B cell (primary cell): ENCODE results near the gene RNF220. TPM values are rescaled to one million over a fixed set of nuclear protein-coding genes. Genes with fewer than 3 reads are reported as not detected.
A peak's percentile ranks its signal among the peaks of the same experiment; 100 is the strongest.

ENCODE experiments used
- ATAC-seq: fragments of 200-7000 bp; cut with Tn5 transposase; one replicate; pipeline ENCODE4 v1.10.0; 2021; ENCODE audit warnings: low read depth, mild to moderate bottlenecking, moderate number of reproducible peaks, moderate library complexity
- CTCF ChIA-PET: fragments of 350-600 bp; sonication (Branson Sonifier 250); formaldehyde crosslinking; loops from one replicate; lab custom pipeline; 2021; ENCODE audit warnings: antibody characterized with exemption, inconsistent platforms; lab: Charles Lee
- POLR2A ChIA-PET: fragments of 350-600 bp; sonication (Branson Sonifier 250); formaldehyde crosslinking; loops from one replicate; lab custom pipeline; 2021; ENCODE audit warnings: antibody characterized with exemption; lab: Charles Lee
- DNase-seq: peaks from one replicate; pipeline ENCODE4 v3.0.0; 2013
- H2AFZ ChIP-seq: 2 replicates; pipeline ENCODE4 v1.6.1; 2012; ENCODE audit warnings: mild to moderate bottlenecking, low read depth, low read length; ENCODE audit not compliant: insufficient read depth, poor library complexity, severe bottlenecking
- H3K27ac ChIP-seq, 2 donors: 1 replicate in 1 of 2; 2 replicates in 1 of 2; pipeline ENCODE4 v1.5.1; 2012 to 2013; ENCODE audit warnings: low read length in 2 of 2, mild to moderate bottlenecking in 2 of 2, moderate library complexity in 1 of 2
- H3K27me3 ChIP-seq, 4 experiments: fragments of 200-600 bp in 1 of 4; sonication (generic) in 1 of 4; replicated peaks in 1 of 4; 1 replicate in 2 of 4; 2 replicates in 2 of 4; pipeline versions ENCODE4 v1.6.1 to v1.7.0; 2013 to 2016; ENCODE audit warnings: low read length in 3 of 4, mild to moderate bottlenecking in 2 of 4, mixed read lengths in 1 of 4, moderate library complexity in 1 of 4; ENCODE audit not compliant: insufficient read depth in 4 of 4, control insufficient read depth in 3 of 4; ENCODE audit errors: control extremely low read depth in 1 of 4
- H3K36me3 ChIP-seq, 2 experiments: replicated peaks in 1 of 2; 1 replicate in 1 of 2; 2 replicates in 1 of 2; pipeline versions ENCODE4 v1.6.1 to v1.7.1; 2013; ENCODE audit warnings: low read length in 1 of 2; ENCODE audit not compliant: insufficient read depth in 2 of 2, control insufficient read depth in 1 of 2; ENCODE audit errors: control extremely low read depth in 1 of 2, extremely low read depth in 1 of 2
- H3K4me1 ChIP-seq, 2 donors: fragments of 200-600 bp in 1 of 2; sonication (generic) in 1 of 2; 1 replicate in 1 of 2; 2 replicates in 1 of 2; pipeline versions ENCODE4 v1.5.1 to v1.6.1; 2013 to 2017; ENCODE audit warnings: low read length in 2 of 2; ENCODE audit not compliant: control insufficient read depth in 2 of 2, insufficient read depth in 2 of 2
- H3K4me2 ChIP-seq: replicated peaks from 2 replicates; pipeline ENCODE3; 2012; ENCODE audit warnings: mild to moderate bottlenecking, low read depth, low read length; ENCODE audit not compliant: poor library complexity, severe bottlenecking
- H3K4me3 ChIP-seq, 5 experiments: fragments of 200-600 bp in 1 of 5; sonication (generic) in 1 of 5; 1 replicate in 3 of 5; 2 replicates in 2 of 5; pipeline versions ENCODE4 v1.5.1 to v1.7.0; 2011 to 2016; ENCODE audit warnings: low read length in 4 of 5, mild to moderate bottlenecking in 4 of 5, low read depth in 2 of 5, control low read depth in 1 of 5, moderate library complexity in 1 of 5; ENCODE audit not compliant: insufficient read depth in 1 of 5; ENCODE audit errors: control extremely low read depth in 1 of 5, extremely low read depth in 1 of 5
- H3K79me2 ChIP-seq: fragments of 200-600 bp; sonication (generic); one replicate; pipeline ENCODE4 v1.6.0; 2016; ENCODE audit warnings: low read length; ENCODE audit not compliant: control insufficient read depth, insufficient read depth
- H3K9ac ChIP-seq: fragments of 200-600 bp; sonication (generic); 2 replicates; pipeline ENCODE4 v1.6.1; 2017; ENCODE audit warnings: mild to moderate bottlenecking, low read length, moderate library complexity
- H3K9me3 ChIP-seq, 3 donors: one replicate each; pipeline versions ENCODE4 v1.6.1 to v1.7.1; 2013; ENCODE audit warnings: low read length in 2 of 3; ENCODE audit not compliant: control insufficient read depth in 2 of 3, insufficient read depth in 1 of 3; ENCODE audit errors: control extremely low read depth in 1 of 3
- H4K20me1 ChIP-seq: 2 replicates; pipeline ENCODE4 v1.6.0; 2012; ENCODE audit warnings: mild to moderate bottlenecking, low read length; ENCODE audit not compliant: insufficient read depth, control insufficient read depth, poor library complexity, severe bottlenecking
- H3K27ac Mint-ChIP-seq: one replicate; pipeline ENCODE4 v1.8.0; 2021; ENCODE audit warnings: mixed read lengths
- H3K27me3 Mint-ChIP-seq: one replicate; pipeline ENCODE4 v1.8.0; 2021; ENCODE audit warnings: mixed read lengths
- H3K4me1 Mint-ChIP-seq: one replicate; pipeline ENCODE4 v1.8.0; 2021; ENCODE audit warnings: mixed read lengths
- H3K4me3 Mint-ChIP-seq: one replicate; pipeline ENCODE4 v1.8.0; 2021; ENCODE audit warnings: mixed read lengths
- H3K9me3 Mint-ChIP-seq: one replicate; pipeline ENCODE4 v1.8.0; 2022; ENCODE audit warnings: mixed read lengths; ENCODE audit not compliant: insufficient read depth
- CTCF ChIP-seq: fragments of 200-600 bp; IDR thresholded peaks from one replicate; pipeline ENCODE4 v1.8.0; 2022; ENCODE audit warnings: antibody characterized with exemption, mild to moderate bottlenecking
- EZH2 ChIP-seq: IDR thresholded peaks from 2 replicates; pipeline ENCODE4 v1.6.1; 2012; ENCODE audit warnings: borderline replicate concordance, low read depth, mild to moderate bottlenecking, moderate library complexity, low read length; ENCODE audit not compliant: insufficient read depth, poor library complexity, severe bottlenecking
- WGBS: methylation state at CpG from one replicate; pipeline ENCODE4 v1.1.5; 2013; ENCODE audit warnings: missing lambda C conversion rate; ENCODE audit not compliant: insufficient coverage; 5-methylcytosine and 5-hydroxymethylcytosine counted together
- intact Hi-C: fragments of 100-400 bp; cut with micrococcal nuclease; formaldehyde crosslinking; loops from one replicate; pipeline ENCODE4 v1.10.0; 2022
- polyA plus RNA-seq: library from polyadenylated mRNA; depleted of rRNA; stranded (reverse); fragments of >200 nt; gene quantifications from 2 replicates; pipeline ENCODE4 v1.2.3, GENCODE V29; 2012
- total RNA-seq, 2 donors: library from RNA; stranded (reverse); fragments of 120-200 nt in 1 of 2; gene quantifications; 1 replicate in 1 of 2; 2 replicates in 1 of 2; pipeline versions ENCODE4 v1.2.3 to v1.2.4, GENCODE V29; 2013 to 2022

RNF220 gene
- total and polyA plus RNA-seq, 2 donors (not counting 1 experiment from before 2014, with no cell fraction given), result 115 to 141 TPM

- ChIA-PET POLR2A (no interaction called here), CTCF (no interaction called here)
- DNase-seq (peak; percentile 39), ATAC-seq (peak; percentile 36)
- peak overlapping the region; percentile 24 for H2AFZ ChIP-seq
- no peaks in the 10 kb centered on the region for H3K79me2 ChIP-seq
- no peaks in the 10 kb centered on the region for H4K20me1 ChIP-seq
- H3K4me1 Mint-ChIP-seq, result peaks cover 8% of the 10 kb centered on the region
- no peak overlapping the region for H3K27ac Mint-ChIP-seq
- no peaks in the 10 kb centered on the region for H3K36me3 ChIP-seq
- peak overlapping the region; percentile 53 for H3K4me2 ChIP-seq
- WGBS, result 14% methylated on average over 13 of the region's 19 CpGs
- H3K4me3 Mint-ChIP-seq, result peak overlapping the region; percentile 7
- peaks cover 0 to 74% (median 59%) of the 10 kb centered on the region in 4 experiments for H3K27me3 ChIP-seq
- H3K9me3 ChIP-seq, result no peaks in the 10 kb centered on the region
- H3K27ac ChIP-seq, result no peak overlapping the region
- intact Hi-C loops, result no loop called here
- H3K4me1 ChIP-seq, result peaks cover 7 to 13% of the 10 kb centered on the region in 2 donors
- H3K4me3 ChIP-seq, result peak overlapping the region in 2 of 5 experiments; percentile 19 to 27
- peaks cover 86% of the 10 kb centered on the region for H3K27me3 Mint-ChIP-seq
- no peak for TF ChIP-seq EZH2
- TF ChIP-seq CTCF, result no peak
- H3K9me3 Mint-ChIP-seq, result no peaks in the 10 kb centered on the region
- no peak overlapping the region for H3K9ac ChIP-seq
Observed at GRCh38 chr1:44423591-44424537, 18.8 kb downstream of the RNF220 start.

- ChIA-PET CTCF (no interaction called here), POLR2A (no interaction called here)
- Mint-ChIP-seq H3K27ac (no peak overlapping the region), H3K9me3 (no peaks in the 10 kb centered on the region), H3K27me3 (peaks cover 88% of the 10 kb centered on the region), H3K4me3 (no peak overlapping the region), H3K4me1 (peaks cover 8% of the 10 kb centered on the region)
- Histone ChIP-seq H3K9me3 (no peaks in the 10 kb centered on the region), H2AFZ (no peak overlapping the region), H3K4me3 (no peak overlapping the region), H3K9ac (no peak overlapping the region), H3K27me3 (peaks cover 0 to 76% (median 59%) of the 10 kb centered on the region in 4 experiments), H3K79me2 (no peaks in the 10 kb centered on the region), H3K4me1 (peaks cover 7 to 13% of the 10 kb centered on the region in 2 donors), H3K4me2 (no peak overlapping the region), H3K36me3 (no peaks in the 10 kb centered on the region), H4K20me1 (no peaks in the 10 kb centered on the region), H3K27ac (no peak overlapping the region)
- ATAC-seq, result no peak
- DNase-seq, result no peak
- TF ChIP-seq CTCF (no peak), EZH2 (no peak)
- 34% methylated on average over 5 of the region's 9 CpGs for WGBS
- intact Hi-C loops, result no loop called here
Observed at GRCh38 chr1:44424747-44425146, 19.7 kb downstream of the RNF220 start.
